RWPE2 (cell line): ENCODE measurements around the gene CASK.

Experiments used
- ATAC-seq: fragments of 200-7000 bp; cut with Tn5 transposase; 3 replicates; pipeline ENCODE4 v1.9.1; 2021; ENCODE audit warnings: low read depth
- DNase-seq: peaks from one replicate; pipeline ENCODE4 v3.0.0-alpha.2; 2020; ENCODE audit warnings: low spot score
- H3K27ac ChIP-seq: fragments of 450-650 bp; 2 replicates; pipeline ENCODE4 v1.5.1; 2017; ENCODE audit warnings: mild to moderate bottlenecking; ENCODE audit not compliant: poor library complexity, severe bottlenecking
- H3K27me3 ChIP-seq: fragments of 250-450 bp; sonication (Bioruptor Pico); 2 replicates; pipeline ENCODE4 v1.5.1; 2021; ENCODE audit warnings: mild to moderate bottlenecking, moderate library complexity; ENCODE audit not compliant: insufficient read depth, poor library complexity, severe bottlenecking
- H3K36me3 ChIP-seq: fragments of 250-450 bp; sonication (Bioruptor Pico); 2 replicates; pipeline ENCODE4 v1.5.1; 2020; ENCODE audit warnings: low read depth, mild to moderate bottlenecking, moderate library complexity
- H3K4me1 ChIP-seq: fragments of 250-450 bp; sonication (Bioruptor Pico); 2 replicates; pipeline ENCODE4 v1.5.1; 2021; ENCODE audit warnings: mild to moderate bottlenecking, moderate library complexity; ENCODE audit not compliant: insufficient read depth, poor library complexity, severe bottlenecking
- H3K4me3 ChIP-seq: fragments of 250-450 bp; sonication (Bioruptor Pico); 2 replicates; pipeline ENCODE4 v1.5.1; 2021; ENCODE audit warnings: mild to moderate bottlenecking, moderate library complexity; ENCODE audit not compliant: severe bottlenecking
- H3K9me3 ChIP-seq: fragments of 250-450 bp; sonication (Bioruptor Pico); 2 replicates; pipeline ENCODE4 v1.5.1; 2021; ENCODE audit warnings: mild to moderate bottlenecking, moderate library complexity; ENCODE audit not compliant: severe bottlenecking
- CTCF ChIP-seq: fragments of 450-650 bp; IDR thresholded peaks from one replicate; pipeline ENCODE4 v1.5.1; 2017; ENCODE audit warnings: mild to moderate bottlenecking, moderate library complexity; ENCODE audit not compliant: poor library complexity, severe bottlenecking

CASK gene

DNA sequence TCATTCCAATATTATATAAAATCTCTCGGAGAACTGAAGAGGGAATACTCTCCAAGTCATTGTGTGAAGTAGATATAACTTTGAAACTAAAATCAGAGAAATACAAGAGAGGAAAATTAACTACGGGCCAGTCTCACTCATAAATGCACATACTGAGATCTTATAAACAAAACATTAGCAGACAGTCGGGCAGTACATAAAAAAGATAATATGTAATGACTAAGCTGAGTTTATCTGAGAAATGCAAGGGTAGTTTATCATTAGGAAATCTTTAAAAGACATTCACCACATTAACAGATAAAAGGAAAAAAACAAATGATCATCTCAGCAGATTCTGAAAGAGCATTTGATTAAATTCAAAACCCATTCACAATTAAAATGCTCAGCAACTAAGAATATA is 359.5 kb downstream of the CASK start:
- Histone ChIP-seq H3K36me3 (no peaks in the 10 kb centered on the region), H3K27me3 (no peaks in the 10 kb centered on the region), H3K27ac (no peak overlapping the region), H3K9me3 (no peaks in the 10 kb centered on the region), H3K4me3 (no peak overlapping the region), H3K4me1 (no peaks in the 10 kb centered on the region)
- no peak for DNase-seq
- no peak for TF ChIP-seq CTCF
- ATAC-seq, result no peak

GRCh38 chrX:41561045-41561444 is 362.3 kb downstream of the CASK start:
- DNase-seq (no peak), ATAC-seq (peak; percentile 68; the same call in 2 of the 3 replicates)
- Histone ChIP-seq H3K36me3 (no peaks in the 10 kb centered on the region), H3K9me3 (no peaks in the 10 kb centered on the region), H3K4me1 (no peaks in the 10 kb centered on the region), H3K4me3 (no peak overlapping the region), H3K27ac (no peak overlapping the region), H3K27me3 (no peaks in the 10 kb centered on the region)
- TF ChIP-seq CTCF, result no peak

DNA sequence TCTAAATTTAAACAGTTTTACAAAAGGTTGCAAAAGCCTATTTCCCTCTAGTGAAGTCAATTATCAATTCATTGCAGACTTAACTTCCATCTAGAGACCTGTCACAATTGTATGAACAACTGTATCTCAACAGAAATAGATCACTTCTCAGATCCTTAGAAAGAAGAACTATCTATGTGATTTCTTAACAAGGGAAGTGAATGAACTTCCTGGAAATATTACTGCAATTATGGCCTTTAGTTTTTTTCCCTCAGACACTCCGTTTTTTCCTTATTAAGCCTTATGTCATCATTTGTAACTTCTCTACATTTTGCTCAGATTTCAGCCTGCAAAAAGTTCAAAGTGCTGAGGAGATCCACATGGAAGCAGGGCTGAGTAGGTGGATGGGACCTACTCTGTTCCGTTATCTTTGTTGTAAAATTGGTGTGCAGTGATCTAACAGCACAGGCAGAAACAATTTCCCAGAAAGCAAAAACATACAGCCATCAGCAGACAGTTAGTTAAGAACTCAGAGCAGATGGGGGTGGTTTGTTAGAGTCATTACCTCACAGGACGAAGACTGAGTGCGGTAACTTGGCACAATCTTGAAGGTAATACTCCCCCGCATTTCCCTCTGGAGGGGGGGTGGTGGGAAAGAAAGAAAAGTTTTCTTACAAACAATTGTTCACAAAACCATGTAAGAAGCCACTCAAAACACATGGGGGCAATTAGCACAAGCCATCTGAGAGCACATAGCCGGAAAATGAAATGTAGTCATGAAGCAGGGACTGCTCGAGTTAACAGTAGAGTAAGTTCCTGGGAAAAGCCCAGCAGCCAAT is 363.9 kb downstream of the CASK start:
- no peak for DNase-seq
- no peak overlapping the region for H3K27ac ChIP-seq

GRCh38 chrX:41558531-41558930 is 364.8 kb downstream of the CASK start:
- Histone ChIP-seq H3K4me3 (no peak overlapping the region), H3K36me3 (no peaks in the 10 kb centered on the region), H3K27ac (no peak overlapping the region), H3K27me3 (no peaks in the 10 kb centered on the region), H3K4me1 (no peaks in the 10 kb centered on the region), H3K9me3 (no peaks in the 10 kb centered on the region)
- DNase-seq (no peak), ATAC-seq (no peak)
- peak; percentile 45 for TF ChIP-seq CTCF

More for the DNA sequence above, 363.9 kb downstream of the CASK start:
- Histone ChIP-seq H3K4me3 (no peak overlapping the region), H3K27me3 (no peaks in the 10 kb centered on the region), H3K9me3 (no peaks in the 10 kb centered on the region), H3K36me3 (no peaks in the 10 kb centered on the region), H3K4me1 (no peaks in the 10 kb centered on the region)
- no peak for ATAC-seq
- no peak for TF ChIP-seq CTCF

- Histone ChIP-seq H3K27me3 (no peaks in the 10 kb centered on the region), H3K27ac (no peak overlapping the region), H3K4me1 (no peaks in the 10 kb centered on the region), H3K4me3 (no peak overlapping the region), H3K9me3 (no peaks in the 10 kb centered on the region), H3K36me3 (no peaks in the 10 kb centered on the region)
- DNase-seq, result no peak
- no peak for ATAC-seq
- no peak for TF ChIP-seq CTCF
Measured at GRCh38 chrX:41556958-41557357, 366.4 kb downstream of the CASK start.
